Measurements from ENCODE around the gene NDUFA8. TPM values are rescaled to one million over a fixed set of nuclear protein-coding genes. Genes with fewer than 3 reads are reported as not detected.
A peak's percentile ranks its signal among the peaks of the same experiment; 100 is the strongest.
"Not testable (repeated sequence)": the region's sequence is repeated elsewhere in the genome, so short reads cannot be mapped to it uniquely, and the experiment has no call there.

Gene NDUFA8
- total RNA-seq, 1 donor from 2014 or later, result 53.5 TPM

GRCh38 chr9:122122468-122122867 lies 37.1 kb downstream of the NDUFA8 start:
- DNase-seq (ENCODE audit: low read depth), result no peak

DNA sequence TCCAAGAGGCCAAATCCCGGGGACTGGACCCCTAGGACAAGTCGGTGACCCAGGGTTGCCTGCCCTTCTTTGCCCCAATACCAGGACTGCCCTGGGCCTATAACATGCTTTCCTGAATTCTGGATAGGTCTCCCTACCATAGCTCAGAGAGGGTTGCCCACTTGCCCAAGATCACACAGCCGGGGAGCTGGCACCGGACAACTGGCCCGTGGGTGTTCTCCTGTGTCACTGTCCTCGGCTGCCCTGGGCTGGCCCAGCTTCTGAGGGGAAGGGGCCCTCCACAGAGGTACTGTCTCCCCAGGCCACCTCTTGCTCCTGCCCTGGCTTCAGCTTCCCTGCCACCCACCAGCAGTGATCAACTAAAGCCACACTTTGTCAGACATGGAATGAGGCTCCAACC lies 37.6 kb downstream of the NDUFA8 start:
- DNase-seq (ENCODE audit: low read depth), result no peak

GRCh38 chr9:122121391-122121790 lies 38.2 kb downstream of the NDUFA8 start:
- DNase-seq (ENCODE audit: low read depth), result peak; percentile 75

- DNase-seq (ENCODE audit: low read depth), result no peak
Measured at GRCh38 chr9:122120316-122121071, 39.1 kb downstream of the NDUFA8 start.

DNA sequence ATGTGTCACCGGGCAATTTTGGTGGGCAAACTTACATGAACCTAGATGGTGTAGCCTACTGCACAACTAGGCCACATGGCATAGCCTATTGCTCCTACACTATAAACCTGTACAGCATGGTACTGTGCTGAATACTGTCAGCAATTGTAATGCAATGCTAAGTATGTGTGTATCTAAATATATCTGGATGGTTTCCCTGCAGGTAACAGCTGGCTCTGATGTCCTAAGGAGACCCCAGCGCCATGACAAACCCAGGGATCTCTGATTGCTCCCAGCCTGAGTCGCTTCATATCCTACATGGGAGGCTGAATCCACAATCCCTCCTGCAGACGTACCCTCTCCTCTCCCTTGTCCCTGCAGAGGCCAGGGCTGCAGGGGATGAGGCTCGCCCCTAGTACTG lies 39.9 kb downstream of the NDUFA8 start:
- DNase-seq (ENCODE audit: low read depth), result peak; percentile 71

DNA sequence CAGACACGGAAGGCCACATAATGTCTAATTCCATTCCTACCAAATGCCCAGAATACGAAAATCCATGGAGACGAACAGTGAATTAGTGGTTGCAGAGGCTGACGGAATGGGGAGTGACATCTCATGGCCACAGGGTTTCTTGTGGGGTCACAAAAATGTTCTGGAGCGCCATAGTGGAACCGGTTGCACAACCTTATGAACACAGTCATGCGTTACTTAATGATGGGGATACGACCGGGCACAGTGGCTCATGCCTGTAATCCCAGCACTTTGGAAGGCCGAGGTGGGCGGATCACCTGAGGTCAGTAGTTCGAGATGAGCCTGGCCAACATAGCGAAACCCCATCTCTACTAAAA lies 40.4 kb downstream of the NDUFA8 start:
- DNase-seq (ENCODE audit: low read depth), result no peak

GRCh38 chr9:122118343-122119165 lies 41.0 kb downstream of the NDUFA8 start:
- peak; percentile 65 for DNase-seq (ENCODE audit: low read depth)

DNA sequence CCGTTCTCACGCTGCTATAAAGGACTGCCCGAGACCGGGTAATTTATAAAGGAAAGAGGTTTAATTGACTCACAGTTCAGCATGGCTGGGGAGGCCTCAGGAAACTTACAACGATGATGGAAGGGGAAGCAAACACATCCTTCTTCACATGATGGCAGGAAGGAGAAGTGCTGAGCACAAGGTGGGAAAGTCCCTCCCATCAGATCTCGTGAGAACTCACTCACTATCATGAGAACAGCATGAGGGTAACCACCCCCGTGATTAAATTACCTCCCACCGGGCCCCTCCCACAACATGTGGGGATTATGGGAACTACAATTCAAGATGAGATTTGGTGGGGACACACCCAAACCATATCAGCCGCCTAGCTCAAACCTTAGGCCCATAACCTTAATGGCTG lies 42.3 kb downstream of the NDUFA8 start:
- not testable (repeated sequence) for DNase-seq (ENCODE audit: low read depth)

DNA sequence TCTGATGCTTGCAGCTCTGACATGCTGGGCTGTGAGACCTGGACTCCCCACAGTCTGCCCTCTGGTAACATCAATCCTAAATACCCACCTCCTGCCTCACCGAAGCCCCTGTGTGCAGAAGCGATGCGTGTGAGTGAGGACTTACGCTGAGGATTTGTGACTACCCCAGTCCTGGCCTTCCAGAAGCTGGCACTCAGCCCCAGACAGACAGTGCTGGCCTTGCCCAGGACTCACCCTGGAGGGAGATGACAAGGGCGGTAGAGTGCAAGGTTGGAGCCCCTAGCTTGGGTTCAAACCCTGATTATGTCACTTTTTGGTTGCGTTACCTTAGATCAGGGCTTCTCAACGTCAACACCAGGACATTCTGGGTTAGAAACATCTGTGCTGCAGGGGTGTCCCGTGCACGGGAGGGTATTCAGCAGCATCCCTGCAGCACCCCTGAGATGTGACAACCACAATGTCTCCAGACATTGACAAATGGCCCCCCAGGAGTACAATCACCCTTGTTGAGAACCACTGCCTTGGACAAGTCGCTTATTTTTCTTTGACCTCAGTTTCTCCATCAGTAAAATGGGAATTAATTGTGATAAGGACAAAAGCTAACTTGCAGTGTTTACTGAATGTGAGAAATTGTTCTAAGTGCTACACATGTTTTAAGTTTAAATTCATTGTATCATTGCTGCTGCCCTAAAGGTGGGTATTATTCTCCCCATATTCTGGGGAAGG lies 43.0 kb downstream of the NDUFA8 start:
- no peak for DNase-seq (ENCODE audit: low read depth)

GRCh38 chr9:122116040-122116439 lies 43.5 kb downstream of the NDUFA8 start:
- no peak for DNase-seq (ENCODE audit: low read depth)

- DNase-seq (ENCODE audit: low read depth), result peak; percentile 56
Measured at GRCh38 chr9:122115176-122116035, 44.2 kb downstream of the NDUFA8 start.

- no peak for DNase-seq (ENCODE audit: low read depth)
Measured at GRCh38 chr9:122113574-122113973, 46.0 kb downstream of the NDUFA8 start.

DNA sequence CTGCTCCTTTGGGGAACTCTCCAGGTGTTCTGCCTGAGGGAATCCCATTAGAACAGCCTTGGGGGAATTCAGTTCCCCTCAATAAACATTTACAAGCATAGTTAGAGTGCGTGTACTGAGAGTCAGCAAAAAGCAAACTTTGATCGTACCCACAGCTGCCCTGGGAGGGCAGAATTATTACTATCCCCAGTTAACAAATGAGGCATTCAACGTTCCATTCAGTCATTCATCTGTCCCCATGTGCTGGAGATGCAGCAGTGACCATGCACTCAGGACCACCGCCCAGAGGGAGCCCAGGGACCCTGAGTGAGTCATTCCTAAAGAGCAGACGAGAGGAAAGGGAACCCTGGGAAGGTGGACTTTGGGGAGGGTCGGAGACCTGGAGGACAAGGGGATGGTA lies 47.3 kb downstream of the NDUFA8 start:
- DNase-seq (ENCODE audit: low read depth), result no peak

- DNase-seq (ENCODE audit: low read depth), result no peak
Measured at GRCh38 chr9:122111413-122112085, 48.0 kb downstream of the NDUFA8 start.

DNA sequence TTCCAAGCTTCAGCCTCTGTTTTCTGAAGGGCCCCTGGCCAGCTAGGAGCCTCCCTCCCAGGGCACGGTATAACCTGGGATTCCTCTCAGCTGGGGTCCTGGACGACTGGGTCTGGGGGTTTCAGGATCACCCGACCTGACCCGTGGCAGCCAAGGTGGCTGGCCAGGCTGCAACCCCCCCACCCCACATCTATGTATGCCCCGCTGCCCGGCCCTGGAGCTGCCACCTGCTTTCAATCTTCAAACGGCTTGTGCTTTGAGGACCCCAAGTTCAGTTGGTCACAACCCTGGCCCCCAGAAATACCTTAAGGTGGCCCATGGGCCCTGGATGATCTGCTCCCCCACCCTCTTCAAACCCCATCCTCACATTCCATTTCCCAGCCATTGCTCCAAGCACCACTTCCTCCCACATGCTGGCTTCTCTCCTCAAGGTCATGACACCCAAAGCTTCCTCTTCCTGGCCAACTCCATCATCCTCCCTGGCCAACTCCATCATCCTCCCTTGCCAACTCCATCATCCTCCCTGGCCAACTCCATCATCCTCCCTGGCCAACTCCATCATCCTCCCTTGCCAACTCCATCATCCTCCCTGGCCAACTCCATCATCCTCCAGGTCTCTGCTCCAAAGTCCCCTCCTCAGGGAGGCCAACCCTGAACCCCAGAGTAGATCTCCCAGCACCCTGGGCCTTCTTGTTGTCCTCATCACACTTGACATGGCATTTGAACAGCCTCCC lies 49.3 kb downstream of the NDUFA8 start:
- no peak for DNase-seq (ENCODE audit: low read depth)

GRCh38 chr9:122109035-122109813 lies 50.4 kb downstream of the NDUFA8 start:
- peak; percentile 80 for DNase-seq (ENCODE audit: low read depth)

DNA sequence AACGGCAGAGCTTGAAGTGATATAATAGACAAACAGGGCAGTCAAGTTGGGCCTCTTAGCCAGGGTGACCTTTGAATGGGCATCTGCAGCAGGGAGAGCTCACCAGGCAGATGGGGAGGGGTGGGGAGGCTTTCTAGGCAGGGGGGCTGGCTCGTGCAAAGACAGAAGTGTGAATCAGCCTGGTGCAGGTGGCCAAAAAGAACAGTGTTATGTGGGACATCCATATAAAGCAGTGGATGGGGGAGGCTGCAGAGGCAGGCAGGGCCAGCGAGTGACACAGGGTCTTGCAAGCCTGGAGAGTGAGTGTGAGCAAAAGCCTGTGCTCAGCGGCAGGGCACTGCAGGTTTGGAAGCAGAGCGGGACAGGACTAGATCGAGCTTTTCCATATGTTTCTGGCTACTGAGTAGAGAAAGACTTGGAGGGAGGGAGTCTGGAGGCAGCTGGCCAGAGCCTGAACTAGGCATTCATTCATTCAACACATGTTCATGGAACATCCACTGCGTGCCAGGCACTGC lies 52.2 kb downstream of the NDUFA8 start:
- no peak for DNase-seq (ENCODE audit: low read depth)

DNA sequence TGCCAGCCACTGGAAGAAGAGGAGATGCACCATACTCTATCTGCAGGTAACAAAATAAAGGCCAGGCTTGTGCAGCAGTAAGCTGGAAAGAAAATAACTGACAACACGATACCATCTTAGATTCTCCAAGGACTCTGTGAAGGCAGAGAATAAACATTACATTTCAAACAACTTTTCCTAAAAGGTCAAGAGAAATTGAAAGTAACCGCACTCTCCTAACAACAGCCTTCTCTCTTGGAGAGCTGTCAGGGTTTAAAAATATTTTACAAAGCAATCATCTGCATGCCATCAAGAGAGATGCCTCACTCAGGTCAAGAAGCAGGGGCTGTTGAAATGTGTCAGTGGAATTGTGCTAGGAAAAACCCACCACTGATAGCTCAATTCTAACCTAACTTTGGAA lies 53.0 kb downstream of the NDUFA8 start:
- DNase-seq (ENCODE audit: low read depth), result no peak

DNA sequence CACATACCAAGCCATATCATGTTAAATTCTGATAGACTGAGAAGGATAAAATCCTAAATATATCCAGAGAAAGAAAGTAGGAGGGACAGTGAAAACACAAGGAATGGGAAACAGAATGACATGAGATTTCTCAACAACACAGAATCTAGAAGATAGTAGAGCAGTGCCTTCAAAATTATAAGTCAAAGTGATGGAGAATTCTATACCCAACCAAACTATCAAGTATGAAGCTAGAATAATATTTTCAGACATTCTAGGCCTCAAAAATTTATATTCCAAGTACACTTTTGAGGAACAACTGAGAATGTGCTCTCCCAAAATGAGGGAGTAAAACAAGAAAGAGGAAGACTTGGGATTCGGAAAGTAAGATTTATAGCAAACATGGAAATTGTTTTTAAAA lies 55.6 kb downstream of the NDUFA8 start:
- no peak for DNase-seq (ENCODE audit: low read depth)
